HG03575 (cell line): ENCODE results near the gene CPXM2.

Source experiments
- ATAC-seq: cut with Tn5 transposase; IDR thresholded peaks from one replicate; pipeline ENCODE4 v1.9.1; 2021; ENCODE audit not compliant: unreplicated experiment, insufficient number of reproducible peaks, low FRiP score; ENCODE audit errors: extremely low read depth

Gene CPXM2

GRCh38 chr10:123882681-123883445 is 8.7 kb downstream of the CPXM2 start:
- ATAC-seq: no peak

DNA sequence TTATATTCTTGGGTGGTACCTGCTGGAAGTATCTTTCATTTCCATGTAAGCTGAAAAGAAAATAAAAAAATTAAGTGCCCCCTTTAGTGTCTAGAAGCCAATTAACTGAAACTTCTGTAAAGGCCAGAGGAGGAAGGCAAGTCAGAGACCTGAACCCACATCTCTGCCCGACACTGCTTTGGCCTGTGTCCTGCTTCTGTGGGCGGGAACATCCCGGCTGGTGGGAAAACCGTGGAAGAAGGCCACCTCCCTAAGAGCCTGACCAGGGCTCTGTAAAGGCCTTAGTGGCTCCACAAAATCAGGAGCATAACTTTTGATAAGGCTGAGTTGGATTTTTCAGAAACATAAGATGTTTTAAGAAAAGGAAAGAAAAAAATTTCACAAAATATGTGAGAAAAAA is 9.4 kb downstream of the CPXM2 start:
- no peak for ATAC-seq

DNA sequence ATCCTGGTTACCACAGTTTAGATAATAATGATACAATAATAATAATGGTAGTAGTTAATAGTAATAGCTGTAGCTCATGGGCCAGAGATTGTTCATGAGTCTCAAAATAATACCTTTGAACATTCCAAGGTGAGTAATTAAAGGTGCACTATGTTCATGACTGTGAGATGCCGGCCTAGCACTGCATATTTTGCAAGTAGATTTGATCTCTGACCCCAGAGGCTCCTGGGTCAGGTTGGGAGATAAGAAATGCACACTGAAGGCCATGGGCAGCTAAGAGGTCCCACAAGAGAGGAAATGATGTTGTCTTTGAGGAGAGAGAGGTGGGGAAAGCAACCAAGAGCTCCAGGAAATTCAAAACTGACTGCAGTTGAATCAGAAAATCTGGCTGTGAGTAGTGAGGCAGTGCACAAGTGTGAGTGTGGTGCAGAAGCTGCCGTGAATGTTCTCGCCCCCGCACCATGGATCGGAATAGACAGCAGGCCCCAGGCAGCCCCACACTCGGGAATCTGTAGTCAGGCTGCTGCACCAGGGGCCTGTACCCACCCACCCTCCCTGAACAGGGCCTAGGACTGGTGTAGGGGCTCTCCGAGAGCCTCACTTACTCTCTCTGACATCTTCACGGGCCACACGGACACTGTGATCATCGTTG is 11.9 kb downstream of the CPXM2 start:
- no peak for ATAC-seq

GRCh38 chr10:123878666-123879303 is 12.8 kb downstream of the CPXM2 start:
- ATAC-seq: no peak

DNA sequence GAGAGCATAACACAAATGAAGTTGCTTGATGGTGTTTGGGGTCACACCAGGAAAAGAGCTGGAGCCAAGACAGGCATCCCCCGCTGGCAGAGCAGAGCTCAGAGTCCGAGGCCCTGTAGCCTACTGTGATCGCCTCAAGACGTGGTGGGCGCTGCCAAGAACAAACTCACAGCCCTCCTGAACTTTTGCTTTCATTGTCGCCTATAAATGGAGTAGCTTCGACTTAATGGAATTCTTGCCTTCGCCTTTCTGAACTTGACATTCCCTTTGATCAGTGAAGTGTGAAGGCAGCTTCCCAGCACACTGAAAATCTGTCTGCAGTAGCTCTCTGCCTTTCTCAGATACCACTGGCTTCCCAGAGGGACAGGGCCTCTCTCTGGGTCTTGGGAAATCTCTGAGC is 21.3 kb downstream of the CPXM2 start:
- ATAC-seq: no peak

GRCh38 chr10:123869020-123869414 is 22.6 kb downstream of the CPXM2 start:
- ATAC-seq: no peak

GRCh38 chr10:123868038-123869019 is 23.3 kb downstream of the CPXM2 start:
- no peak for ATAC-seq

DNA sequence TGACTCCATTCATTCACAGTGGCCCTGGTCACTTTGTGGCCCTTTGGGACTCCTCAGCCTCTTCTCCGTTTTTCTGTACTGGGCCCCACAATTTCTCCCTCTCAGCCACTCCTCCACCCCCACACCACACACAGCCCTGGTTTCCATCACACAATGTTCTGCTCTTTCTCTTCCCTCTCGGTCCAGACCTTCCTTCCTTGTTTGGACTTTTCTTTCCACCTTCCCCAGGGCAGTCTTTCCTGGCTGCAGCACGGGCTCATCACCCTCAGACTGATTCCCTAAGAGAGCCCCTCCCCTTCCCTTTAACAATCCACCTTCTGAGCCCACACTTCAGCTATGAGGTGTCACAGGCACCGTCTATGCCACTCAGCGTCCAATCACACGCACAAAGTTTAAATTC is 25.7 kb downstream of the CPXM2 start:
- no peak for ATAC-seq

DNA sequence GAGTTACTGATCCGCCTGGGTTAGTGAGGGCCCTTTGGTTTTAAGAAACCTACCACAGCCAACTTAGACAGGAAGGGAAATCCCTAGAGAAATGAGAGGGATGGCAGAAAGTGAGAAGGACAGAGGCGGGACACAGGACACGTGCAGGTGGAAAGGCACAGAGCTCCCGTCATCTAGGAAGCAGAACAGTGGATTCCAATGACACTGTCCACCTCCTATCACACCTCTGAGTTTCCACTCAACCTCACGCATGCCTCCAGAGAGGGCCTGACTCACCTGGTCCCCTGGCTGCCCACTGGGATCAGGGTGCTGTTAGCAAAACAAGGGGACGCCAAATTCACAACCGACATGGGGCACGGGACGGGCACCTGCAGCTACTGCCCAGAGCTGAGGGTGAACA is 26.3 kb downstream of the CPXM2 start:
- no peak for ATAC-seq

DNA sequence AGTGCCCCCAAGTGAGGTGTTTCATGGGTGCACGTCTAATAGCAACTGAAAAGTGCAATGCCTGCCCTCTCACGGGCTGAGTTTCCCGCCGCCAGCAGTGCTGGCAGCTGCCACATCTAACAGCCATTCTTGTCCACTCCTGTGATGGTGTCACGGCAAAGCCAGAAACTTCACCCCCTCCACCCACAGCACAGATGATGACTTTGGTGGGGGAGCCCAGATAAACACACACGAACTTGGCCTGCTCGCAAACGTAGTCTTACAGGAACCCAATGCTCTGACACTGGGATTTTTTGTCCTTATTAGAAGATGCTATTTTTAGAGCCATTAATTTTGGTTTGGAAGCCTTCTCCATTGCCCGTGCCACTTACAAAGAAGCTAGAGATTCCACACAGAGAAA is 26.7 kb downstream of the CPXM2 start:
- no peak for ATAC-seq

- ATAC-seq: no peak
Observed at GRCh38 chr10:123863721-123864482, 27.7 kb downstream of the CPXM2 start.

- ATAC-seq: no peak
Observed at GRCh38 chr10:123863183-123863575, 28.4 kb downstream of the CPXM2 start.

- ATAC-seq: no peak
Observed at GRCh38 chr10:123862421-123863182, 29.0 kb downstream of the CPXM2 start.

GRCh38 chr10:123860856-123861255 is 30.8 kb downstream of the CPXM2 start:
- ATAC-seq: no peak

GRCh38 chr10:123860209-123860608 is 31.4 kb downstream of the CPXM2 start:
- no peak for ATAC-seq

DNA sequence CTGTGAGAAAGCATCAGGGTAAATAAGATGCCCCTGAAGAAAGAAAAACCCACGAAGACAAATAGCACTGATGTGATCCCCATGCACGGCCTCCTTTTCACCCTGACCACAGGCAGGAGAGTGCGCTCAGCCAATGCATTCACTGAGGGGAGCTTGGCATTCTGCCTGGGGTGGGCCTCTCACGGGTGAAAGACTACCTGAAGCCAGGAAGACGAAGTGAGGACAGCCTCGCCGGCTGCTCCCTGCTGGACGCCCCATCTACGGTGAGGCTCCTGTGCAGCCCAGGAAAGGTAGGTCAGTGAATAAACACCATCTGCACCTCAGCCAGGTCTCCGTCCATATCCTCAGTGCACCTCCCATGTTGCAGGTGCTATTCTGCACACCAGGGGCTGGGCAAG is 32.0 kb downstream of the CPXM2 start:
- ATAC-seq: no peak

- no peak for ATAC-seq
Observed at GRCh38 chr10:123858907-123859652, 32.5 kb downstream of the CPXM2 start.
